Ramos (cell line): ENCODE data around the gene AUTS2.

Experiments
- in situ Hi-C: fragments of 300-500 bp; cut with MboI; formaldehyde crosslinking; loops from one replicate; pipeline ENCODE4 v1.14.3; 2022; ENCODE audit warnings: low sequenced_read_pairs; ENCODE audit not compliant: unreplicated experiment

Gene AUTS2

DNA sequence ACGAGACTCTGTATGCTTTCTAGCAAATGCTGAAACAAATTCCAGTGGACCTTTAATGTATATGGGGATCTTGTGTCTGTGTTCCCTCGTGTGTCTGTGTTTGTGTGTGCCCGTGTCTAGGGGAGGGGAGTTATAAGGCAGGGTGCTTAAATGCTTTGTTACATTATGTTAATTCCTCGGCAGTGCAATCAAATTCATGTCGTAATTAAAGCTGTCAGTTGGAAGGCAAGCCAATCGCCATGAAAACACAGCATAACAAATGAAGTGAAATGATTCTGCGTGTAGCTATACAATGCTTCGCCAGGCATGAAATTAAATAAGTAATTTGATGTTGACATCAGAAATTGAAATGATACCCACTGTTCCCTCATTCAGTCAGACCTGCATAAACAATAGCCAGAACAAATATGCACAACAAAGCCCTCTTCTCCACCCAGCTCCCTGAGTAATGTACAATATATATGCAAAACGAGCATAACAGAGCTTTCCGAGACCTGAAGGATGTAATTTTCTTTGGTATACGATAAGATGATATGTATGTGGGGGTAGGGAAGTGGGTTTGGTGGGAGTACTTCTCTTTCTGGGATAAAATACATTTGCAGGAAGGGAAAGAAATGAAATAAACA is 534.1 kb downstream of the AUTS2 start:
- in situ Hi-C loops: no loop called here

DNA sequence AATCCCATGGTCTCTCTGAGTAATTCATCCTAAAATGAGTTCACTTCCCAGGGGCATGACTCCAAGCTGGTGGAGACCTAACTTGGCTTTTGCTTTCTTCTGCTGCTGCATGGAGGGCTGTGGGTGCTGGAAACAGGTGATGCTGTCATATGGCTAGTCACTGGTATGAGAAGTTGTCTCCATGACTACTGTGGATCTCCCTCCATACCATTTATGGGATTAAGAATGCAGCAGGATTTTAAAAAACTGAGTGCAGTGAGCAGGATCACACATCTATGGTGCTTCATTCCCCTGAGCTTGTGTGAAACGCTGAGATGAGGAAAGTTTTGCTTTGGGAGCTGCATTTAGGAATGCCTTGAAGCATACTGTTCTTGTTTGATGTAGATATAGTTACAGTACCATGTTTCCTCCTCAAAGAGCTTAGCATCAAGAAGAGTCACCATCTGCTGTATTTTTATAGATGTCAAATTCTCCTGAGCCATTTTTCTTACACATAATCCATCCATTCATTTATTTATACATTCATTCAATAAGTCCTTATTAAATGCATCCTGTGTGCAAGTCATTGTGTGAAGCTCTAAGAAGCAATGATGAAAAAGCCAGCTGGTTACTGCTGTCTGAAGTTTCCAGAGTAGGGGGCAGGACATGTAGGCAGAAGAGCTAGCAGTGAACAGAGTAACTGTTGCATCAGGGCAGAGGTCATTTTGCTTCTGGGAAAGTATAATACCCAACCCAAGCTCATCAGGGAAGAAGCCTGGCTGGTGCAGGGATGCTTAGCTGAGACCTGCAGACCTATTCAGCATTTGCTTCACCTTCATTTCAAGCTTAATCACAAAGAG is 534.8 kb downstream of the AUTS2 start:
- in situ Hi-C loops: no loop called here

DNA sequence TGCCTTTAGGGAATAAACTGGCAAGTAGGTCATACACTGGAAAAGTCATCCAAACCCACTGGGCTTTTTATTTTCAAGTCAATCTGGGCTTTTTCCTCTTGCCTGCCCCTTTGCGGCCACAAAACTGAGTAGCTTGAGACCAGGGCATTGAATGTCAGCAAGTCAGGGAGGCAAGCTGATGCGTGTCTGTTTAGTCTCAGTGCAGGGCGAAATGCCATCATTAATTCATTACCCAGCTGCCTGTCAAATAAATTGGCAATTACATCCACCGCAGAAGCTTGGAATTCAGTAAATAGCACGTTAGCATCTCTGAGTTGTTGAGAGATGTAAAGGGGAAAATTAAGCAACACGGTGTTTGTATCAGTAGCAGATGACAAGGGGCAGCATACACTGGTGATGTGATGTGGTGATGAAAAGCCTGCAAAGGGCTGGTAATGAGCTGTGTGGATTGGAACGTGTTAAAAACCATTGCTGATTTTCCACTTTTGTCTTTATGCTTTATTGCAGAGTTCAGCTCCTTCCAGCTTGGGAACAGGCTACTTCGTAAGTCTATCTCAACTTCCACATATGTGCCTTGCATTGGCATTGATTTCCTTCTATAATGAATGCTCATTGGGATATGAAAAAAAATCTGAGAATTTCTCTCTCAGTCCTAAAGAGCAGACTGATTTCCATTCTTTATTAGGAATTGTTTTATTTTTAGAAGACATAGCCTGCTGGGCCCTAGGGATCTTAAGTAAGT is 535.9 kb downstream of the AUTS2 start:
- in situ Hi-C loops: no loop called here

DNA sequence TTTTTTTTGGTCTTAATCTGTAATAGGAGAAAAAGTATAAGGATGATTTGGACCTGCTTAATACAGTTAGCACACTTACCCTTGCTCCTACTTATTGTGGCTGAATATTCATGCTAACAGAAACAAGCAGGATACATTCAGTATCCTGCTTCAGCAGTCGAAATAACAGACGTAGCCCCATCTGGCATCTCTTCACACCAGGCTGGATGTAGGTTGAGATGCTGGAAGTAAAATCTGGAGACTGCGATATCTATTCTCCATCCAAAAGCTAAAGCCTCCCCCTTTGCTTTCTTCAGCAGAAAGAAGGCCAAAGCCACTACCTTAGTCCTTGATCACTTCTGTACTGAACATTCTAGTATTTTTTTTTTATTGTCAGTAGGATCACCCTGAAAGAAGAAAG is 537.4 kb downstream of the AUTS2 start:
- in situ Hi-C loops: no loop called here

DNA sequence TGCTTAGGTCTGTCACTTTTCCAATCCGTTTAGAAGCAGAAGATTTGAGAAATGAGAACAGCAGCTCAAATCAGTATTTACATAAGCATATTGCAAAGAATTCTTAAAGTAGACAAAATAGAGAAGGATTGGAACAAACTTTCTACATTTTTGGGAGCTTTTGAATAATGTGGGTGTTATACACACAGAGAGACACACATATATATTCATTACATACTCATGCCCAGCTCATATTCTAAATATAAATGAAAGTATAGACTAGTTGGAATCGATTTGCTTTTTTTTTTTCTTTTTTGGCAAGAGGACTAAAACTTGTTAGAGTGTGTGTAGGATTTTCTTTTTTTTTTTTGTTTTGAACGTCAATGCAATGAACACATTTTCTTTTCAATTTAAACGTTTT is 538.9 kb downstream of the AUTS2 start:
- in situ Hi-C loops: no loop called here

DNA sequence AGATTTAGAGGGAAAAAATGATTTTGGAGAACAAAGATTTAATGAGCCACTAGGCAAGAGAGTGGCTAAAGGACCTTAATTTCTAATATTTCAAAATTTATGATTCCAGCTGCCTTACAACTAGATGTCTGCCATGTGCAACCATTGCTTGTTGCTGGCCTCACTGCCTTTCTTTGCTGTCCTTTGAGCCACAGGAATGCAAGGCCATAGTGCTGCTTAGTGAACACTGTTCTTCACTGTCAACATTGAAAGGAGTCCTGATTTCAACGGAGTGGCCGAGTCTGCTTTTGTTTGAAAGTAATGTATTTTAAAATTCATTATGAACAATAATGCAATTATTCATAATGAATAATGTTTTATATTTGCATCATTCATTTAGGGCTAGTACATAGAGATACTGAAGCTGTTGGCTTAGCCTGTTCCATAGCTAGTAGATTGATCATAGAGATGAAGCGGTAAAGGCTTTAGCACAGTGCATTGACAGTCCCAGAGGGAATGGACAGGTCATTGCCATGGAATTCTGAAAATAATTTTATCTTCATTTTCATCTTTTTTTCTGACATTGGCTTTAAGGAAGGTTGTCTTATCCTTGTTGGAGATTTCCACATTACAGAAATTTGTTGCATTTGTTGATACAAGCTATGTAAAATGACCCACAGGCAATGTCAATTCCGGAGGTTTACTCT is 544.1 kb downstream of the AUTS2 start:
- in situ Hi-C loops: no loop called here

DNA sequence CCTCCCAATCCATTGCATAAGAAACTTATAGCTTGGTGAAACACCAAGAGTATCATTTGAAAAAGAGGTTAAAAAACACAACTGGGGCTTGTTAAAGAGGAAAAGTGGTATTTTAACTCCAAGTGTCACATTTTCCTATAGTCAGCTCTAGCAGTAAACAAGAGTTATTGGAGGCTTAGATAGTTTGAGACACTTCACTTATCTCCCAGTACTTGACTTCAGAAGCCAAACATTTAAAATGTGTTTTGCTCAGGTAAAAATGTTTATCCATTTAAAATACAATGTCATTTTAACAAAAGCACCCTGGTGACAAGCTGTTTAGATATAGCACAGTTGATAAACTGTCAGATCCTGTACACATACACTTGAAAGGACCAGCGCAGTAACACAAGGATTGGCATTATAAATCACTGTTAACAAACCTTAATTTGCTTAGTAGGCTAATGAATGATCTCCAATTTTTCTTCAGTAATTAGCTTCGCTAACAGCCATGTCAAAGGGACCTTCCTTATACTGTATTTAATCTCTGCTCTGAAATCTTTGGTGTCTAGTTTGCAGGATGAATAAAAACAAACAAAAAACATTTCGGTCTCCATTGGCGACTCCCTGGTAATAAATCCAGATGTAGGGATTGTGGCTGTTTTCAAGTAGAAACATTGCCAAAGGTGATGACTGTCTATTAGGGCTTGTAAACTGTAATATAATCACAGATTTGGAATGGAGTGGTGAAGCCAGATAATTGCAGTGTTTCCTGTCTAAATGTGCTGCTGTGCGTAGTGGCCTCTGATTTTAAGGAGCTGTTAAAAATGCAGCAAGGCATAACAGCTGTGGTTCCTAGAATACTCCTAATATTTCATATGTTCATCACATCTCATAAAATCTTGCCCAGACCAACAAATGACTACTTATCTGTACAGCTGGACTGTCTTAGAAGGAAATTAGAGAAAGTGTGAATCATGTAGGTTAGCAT is 545.1 kb downstream of the AUTS2 start:
- in situ Hi-C loops: no loop called here

DNA sequence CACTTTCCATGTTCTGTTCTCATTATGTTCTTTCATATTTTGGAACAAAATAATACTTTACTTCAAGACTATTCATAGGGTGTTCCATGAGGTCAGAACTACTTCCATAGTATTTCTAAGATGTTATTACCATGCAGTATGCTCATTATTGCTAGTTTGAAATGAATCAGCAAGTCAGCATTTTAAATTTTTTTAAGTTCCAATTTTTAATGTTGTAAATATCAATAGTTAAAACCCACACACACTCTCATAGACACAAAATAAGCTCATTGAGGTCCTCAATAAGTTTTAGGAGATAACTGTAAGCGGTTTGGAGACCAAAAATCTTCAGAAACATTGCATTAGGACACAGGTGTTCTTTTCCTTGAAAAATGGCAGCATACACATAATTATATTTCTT is 550.7 kb downstream of the AUTS2 start:
- in situ Hi-C loops: no loop called here

DNA sequence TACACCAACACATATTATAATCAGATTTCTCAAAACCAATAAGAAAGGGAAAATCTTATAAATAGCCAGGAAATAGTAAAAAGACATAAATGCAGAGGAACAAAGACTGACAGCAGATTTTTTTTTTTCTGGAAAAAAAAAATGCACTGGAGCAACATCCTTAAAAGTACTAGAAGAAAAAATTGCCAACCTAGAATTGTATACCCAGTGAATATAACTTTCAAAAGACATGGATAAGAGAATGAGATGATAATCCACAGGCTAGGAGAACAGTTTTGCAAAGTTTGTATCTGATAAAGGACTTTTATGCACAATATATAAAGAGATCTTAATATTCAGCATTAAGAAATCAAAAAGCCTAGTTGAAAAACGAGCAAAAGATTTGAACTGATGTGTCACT is 554.0 kb downstream of the AUTS2 start:
- in situ Hi-C loops: no loop called here

DNA sequence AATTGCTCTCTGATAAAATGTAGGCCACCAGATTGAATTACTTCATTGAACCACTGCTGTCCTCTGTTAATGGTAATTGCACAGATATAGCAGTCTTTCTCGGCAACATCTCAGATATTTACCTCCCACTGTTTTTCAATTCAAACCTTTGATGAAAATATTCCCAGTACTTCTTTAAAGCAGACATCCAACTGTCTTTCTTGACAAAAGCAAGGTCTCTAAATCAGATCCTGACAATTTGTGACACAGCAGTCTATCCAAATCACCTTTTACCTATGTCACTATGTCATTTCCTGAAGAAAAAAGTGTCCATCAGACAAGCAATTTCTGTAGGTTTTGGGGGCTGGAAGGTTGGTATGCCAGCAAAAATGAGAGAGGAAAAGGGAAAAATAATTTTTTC is 555.7 kb downstream of the AUTS2 start:
- in situ Hi-C loops: no loop called here

DNA sequence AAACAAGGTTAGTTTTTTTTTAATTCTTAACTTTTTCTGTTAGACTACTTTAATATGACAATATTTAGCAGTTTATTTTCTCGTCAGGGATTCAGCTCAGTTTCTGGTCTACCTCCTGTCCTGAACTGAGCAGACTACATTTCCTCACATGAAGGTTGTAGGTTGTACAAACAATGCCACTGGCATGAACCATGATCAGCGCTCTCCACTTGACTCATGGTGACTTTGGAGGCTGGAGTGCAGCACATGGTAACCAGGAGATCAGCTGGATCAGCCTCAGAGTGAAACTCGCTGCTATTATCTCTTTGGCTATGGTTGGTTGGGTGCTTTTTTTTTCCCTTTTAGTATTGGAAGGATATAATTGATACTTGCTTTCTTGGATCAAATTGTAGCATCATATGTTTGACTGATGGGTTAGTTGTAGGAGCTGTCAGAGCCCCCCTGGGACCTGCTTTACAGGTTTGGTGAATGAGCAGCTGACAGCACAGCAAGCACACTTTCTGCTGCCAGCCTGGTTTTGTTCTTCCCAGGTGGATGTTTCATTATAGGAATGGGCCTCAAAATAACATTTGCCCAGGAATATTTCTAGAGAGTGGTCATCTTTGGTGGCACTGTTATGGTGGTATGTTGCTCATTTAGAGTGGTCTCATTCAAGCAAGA is 556.4 kb downstream of the AUTS2 start:
- in situ Hi-C loops: no loop called here

DNA sequence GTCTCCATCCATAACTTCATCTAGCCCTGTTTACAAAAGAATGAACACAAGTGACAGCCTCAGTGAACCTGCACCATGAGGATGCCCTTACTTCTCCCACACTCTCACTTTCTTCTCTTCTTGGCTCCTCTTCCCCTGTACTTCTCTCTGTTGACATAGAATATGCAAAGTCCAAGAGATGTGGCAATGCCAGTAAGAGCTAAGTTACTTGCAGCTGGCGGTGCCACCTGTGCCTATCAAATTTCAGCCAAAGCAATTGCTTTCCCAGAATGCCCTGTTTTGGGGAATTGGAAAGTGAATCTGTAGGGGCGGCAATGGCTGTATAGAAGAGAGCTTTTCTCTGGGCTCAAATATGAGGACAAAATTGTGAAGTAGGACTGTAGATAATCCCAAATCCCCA is 557.8 kb downstream of the AUTS2 start:
- in situ Hi-C loops: no loop called here

DNA sequence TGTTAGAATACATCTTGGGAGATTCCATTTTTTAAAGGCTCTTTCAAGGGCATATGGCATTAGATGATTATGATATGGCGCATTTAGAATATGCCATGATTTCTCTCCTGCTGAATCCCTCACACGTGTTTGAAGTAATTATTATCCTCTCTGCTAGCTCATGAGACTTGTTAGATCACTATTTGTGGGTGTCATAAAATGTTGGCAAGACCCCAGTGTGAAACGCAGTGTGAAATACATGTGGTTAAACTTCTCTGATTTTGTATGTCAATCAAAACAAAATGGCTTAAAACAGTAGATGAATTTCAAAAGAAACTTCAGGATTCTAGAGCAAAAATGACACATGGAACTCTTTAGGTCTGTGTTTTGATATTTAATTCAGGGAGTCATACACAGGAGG is 560.8 kb downstream of the AUTS2 start:
- in situ Hi-C loops: no loop called here

DNA sequence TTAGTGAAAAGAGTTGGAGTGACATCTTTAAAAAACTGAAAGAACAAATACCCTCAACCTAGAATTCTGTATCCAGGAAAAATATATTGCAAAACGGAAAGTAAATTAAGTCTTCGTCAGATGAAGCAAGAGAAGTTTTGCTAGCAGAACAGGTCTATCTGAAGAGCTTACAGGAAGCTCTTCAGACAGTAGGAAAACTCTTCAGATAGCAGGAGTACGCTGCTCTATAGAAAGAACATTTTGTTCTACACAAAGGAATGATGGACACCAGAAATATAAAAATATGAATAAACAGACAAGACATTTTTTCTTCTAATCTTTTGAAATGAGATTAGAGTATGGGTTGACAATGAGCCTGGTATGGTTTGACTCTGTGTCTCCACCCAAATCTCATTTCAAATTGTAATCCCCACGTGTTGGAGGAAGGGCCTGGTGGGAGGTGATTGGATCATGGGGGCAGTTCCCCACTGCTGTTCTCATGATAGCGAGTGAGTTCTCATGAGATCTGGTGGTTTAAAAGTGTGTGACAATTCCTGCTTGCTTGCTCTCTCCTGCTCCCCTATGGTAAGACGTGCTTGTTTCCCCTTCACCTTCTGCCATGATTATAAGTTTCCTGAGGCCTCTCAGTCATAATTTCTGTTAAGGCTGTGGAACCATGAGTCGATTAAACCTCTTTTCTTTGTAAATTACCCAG is 567.3 kb downstream of the AUTS2 start:
- in situ Hi-C loops: no loop called here

DNA sequence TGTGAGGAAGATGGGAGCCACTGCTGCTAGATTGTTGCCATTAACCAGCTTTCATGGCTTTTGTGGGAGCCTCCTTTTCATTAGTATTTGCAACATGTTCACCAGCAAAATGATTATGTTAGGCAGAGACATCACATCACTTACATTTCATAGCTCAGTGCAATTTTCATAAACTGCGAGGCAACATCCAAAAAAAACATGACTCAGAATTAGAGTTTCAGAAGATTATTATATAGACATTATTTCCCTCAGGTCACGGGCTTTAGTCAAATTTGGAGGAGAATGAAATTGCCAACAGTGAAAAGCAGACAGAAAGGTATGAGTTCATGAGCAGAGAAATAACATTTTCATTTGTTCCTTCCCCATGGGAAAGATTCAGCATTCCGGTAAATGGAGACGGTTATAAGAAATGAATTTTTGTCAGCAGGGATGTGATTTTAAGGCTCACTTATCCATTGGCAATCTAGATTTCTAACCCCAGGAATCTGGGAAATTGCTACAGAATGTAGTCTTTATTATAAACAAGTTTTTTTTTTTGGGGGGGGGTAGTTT is 573.2 kb downstream of the AUTS2 start:
- in situ Hi-C loops: no loop called here

DNA sequence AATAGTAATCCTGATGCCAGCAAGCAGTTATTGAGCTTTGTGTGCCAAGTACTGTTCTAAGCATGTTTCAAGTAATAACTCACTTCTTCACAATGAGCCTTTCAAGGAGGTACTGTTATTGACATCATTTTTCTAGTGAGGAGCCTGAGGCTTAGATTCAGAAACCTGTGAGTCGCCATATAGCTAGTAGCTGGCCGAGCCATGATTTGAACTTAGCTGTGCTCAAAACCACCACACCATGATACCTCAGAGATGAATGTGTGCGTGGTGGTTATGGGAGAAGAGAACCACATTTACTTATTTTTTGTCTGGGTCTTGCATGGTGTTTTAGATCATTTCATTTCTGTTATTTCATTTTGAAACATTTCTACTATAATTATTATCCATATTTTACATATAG is 578.9 kb downstream of the AUTS2 start:
- in situ Hi-C loops: no loop called here

DNA sequence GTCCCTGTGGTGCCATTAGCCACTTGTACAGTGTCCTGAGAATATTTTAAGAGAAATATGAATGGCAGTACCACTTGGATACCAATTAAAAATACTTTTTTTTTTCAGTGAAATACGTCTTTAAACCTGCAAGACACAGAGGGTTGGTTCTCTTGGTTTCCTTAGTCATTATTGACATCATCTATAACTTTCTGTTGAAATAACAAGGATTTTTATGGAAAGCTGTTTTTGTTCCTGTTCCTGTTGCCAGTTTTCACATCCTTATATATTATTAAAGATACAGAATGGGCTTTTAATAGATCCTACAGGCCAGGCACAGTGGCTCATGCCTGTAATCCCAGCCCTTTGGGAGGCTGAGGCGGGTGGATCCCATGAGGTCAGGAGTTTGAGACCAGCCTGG is 579.9 kb downstream of the AUTS2 start:
- in situ Hi-C loops: no loop called here

DNA sequence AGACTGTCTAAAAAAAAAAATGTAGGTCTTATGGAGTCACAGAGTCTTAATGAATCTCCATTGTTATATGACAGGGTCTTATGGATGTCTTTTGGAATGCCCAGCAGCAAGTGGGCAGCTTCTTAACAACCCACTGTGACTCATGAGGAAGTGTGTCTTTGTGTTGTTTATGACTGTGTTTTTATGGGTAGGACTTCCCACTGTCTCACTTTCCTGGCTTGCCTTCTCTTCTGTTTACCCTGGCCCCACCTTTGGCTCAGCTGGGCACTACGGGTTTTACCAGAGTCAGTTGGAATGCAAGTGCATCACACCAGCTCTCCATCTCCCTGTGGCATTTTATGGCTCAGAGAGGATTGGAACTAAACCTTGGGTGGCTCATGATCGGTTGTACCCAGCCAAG is 580.5 kb downstream of the AUTS2 start:
- in situ Hi-C loops: no loop called here
